GM21528 (cell line): ENCODE results near the gene PTPN20.

Experiments used
- ATAC-seq: cut with Tn5 transposase; IDR thresholded peaks from one replicate; pipeline ENCODE4 v1.9.1; 2021; ENCODE audit warnings: mild to moderate bottlenecking, moderate library complexity; ENCODE audit not compliant: unreplicated experiment, low FRiP score

The PTPN20 gene

GRCh38 chr10:47019155-47020145, 108.2 kb downstream of the PTPN20 start:
- ATAC-seq, result no peak

GRCh38 chr10:47020471-47020870, 109.2 kb downstream of the PTPN20 start:
- no peak for ATAC-seq

- ATAC-seq, result no peak
These were observed 110.6 kb downstream of the PTPN20 start for GRCh38 chr10:47021850-47022249.

- no peak for ATAC-seq
These were observed 111.3 kb downstream of the PTPN20 start for GRCh38 chr10:47022311-47023131.

GRCh38 chr10:47023237-47024045, 112.2 kb downstream of the PTPN20 start:
- ATAC-seq, result no peak

GRCh38 chr10:47024046-47024322, 112.8 kb downstream of the PTPN20 start:
- ATAC-seq, result no peak

- no peak for ATAC-seq
These were observed 113.4 kb downstream of the PTPN20 start for GRCh38 chr10:47024399-47025252.

GRCh38 chr10:47025253-47025539, 114.0 kb downstream of the PTPN20 start:
- ATAC-seq, result no peak

- no peak for ATAC-seq
These were observed 114.5 kb downstream of the PTPN20 start for GRCh38 chr10:47025540-47026300.

- no peak for ATAC-seq
These were observed 115.3 kb downstream of the PTPN20 start for GRCh38 chr10:47026301-47027107.

- ATAC-seq, result no peak
These were observed 116.0 kb downstream of the PTPN20 start for GRCh38 chr10:47027108-47027783.

GRCh38 chr10:47027784-47028260, 116.6 kb downstream of the PTPN20 start:
- ATAC-seq, result no peak

- no peak for ATAC-seq
These were observed 117.2 kb downstream of the PTPN20 start for GRCh38 chr10:47028466-47028865.

- no peak for ATAC-seq
These were observed 118.2 kb downstream of the PTPN20 start for GRCh38 chr10:47029181-47030009.

GRCh38 chr10:47030191-47030703, 119.0 kb downstream of the PTPN20 start:
- no peak for ATAC-seq

GRCh38 chr10:47031211-47031900, 120.1 kb downstream of the PTPN20 start:
- ATAC-seq, result no peak
